CMK (cell line): ENCODE measurements around the gene TP73.

Experiments
- DNase-seq: peaks from one replicate; pipeline ENCODE4 v3.0.0-alpha.2; 2010; ENCODE audit warnings: low read depth

TP73 gene

GRCh38 chr1:3651930-3652547, at the start of gene TP73:
TSS of gene TP73 (plus strand) at chr1:3652516. CDS start at chr1:3682366, 29,850 bp downstream.
- no peak for DNase-seq

- no peak for DNase-seq
Observed at GRCh38 chr1:3603156-3603555, 49.2 kb upstream of the TP73 start.

- no peak for DNase-seq
Observed at GRCh38 chr1:3603571-3604467, 48.5 kb upstream of the TP73 start.

GRCh38 chr1:3604468-3604974, 47.8 kb upstream of the TP73 start:
- no peak for DNase-seq

- no peak for DNase-seq
Observed at GRCh38 chr1:3604997-3605823, 47.1 kb upstream of the TP73 start.

- DNase-seq, result no peak
Observed at GRCh38 chr1:3606779-3607702, 45.3 kb upstream of the TP73 start.

- no peak for DNase-seq
Observed at GRCh38 chr1:3607703-3608065, 44.6 kb upstream of the TP73 start.

- no peak for DNase-seq
Observed at GRCh38 chr1:3608154-3608553, 44.2 kb upstream of the TP73 start.

- DNase-seq, result no peak
Observed at GRCh38 chr1:3609016-3609768, 43.1 kb upstream of the TP73 start.

- no peak for DNase-seq
Observed at GRCh38 chr1:3609769-3610526, 42.4 kb upstream of the TP73 start.

GRCh38 chr1:3610527-3611169, 41.7 kb upstream of the TP73 start:
- DNase-seq, result no peak

GRCh38 chr1:3611170-3612019, 40.9 kb upstream of the TP73 start, which contains the start of gene MEGF6:
TSS of gene MEGF6 (minus strand) at chr1:3611508. CDS start at chr1:3611268, 240 bp downstream.
- no peak for DNase-seq

- no peak for DNase-seq
Observed at GRCh38 chr1:3612123-3612522, 40.2 kb upstream of the TP73 start.

- DNase-seq, result no peak
Observed at GRCh38 chr1:3614755-3615742, 37.3 kb upstream of the TP73 start.

GRCh38 chr1:3616861-3617260, 35.5 kb upstream of the TP73 start:
- DNase-seq, result no peak

GRCh38 chr1:3617806-3618345, 34.4 kb upstream of the TP73 start:
- DNase-seq, result no peak

GRCh38 chr1:3618531-3618880, 33.8 kb upstream of the TP73 start:
- DNase-seq, result no peak
